HG02885 (cell line): Measurements from ENCODE around the gene BCL2L1.
"Not testable (repeated sequence)": the region's sequence is repeated elsewhere in the genome, so short reads cannot be mapped to it uniquely, and the experiment has no call there.

Source experiments
- ATAC-seq: cut with Tn5 transposase; IDR thresholded peaks from one replicate; pipeline ENCODE4 v1.9.1; 2021; ENCODE audit warnings: mild to moderate bottlenecking; ENCODE audit not compliant: unreplicated experiment, poor library complexity

BCL2L1 gene

DNA sequence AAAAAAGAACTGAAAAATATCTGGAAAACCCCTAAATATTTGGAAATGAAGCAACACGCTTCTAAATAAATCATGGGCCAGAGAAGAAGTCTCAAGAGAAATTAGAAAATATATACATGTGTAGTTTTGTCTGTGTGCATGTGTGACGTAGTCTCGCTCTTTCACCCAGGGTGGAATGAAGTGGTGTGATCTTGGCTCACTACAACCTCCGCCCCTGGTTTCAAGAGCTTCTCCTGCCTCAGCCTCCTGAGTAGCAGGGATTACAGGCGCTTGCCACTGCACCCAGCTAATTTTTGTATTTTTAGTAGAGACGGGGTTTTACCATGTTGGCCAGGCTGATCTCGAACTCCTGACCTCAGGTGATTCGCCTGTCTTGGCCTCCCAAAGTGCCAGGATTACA is 96.1 kb downstream of the BCL2L1 start:
- not testable (repeated sequence) for ATAC-seq

DNA sequence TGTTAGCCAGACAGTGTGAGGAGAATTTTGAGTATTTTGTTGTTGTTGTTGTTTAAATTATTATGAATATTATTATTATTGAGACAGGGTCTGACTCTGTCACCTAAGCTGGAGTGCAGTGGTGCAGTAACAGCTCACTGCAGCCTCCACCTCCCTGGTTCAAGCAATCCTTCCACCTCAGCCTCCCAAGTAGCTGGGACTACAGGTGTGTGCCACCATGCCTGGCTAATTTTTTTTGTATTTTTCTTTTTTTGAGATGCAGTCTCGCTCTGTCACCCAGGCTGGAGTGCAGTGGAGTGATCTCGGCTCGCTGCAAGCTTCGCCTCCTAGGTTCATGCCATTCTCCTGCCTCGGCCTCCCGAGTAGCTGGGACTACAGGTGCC is 99.6 kb downstream of the BCL2L1 start:
- not testable (repeated sequence) for ATAC-seq

DNA sequence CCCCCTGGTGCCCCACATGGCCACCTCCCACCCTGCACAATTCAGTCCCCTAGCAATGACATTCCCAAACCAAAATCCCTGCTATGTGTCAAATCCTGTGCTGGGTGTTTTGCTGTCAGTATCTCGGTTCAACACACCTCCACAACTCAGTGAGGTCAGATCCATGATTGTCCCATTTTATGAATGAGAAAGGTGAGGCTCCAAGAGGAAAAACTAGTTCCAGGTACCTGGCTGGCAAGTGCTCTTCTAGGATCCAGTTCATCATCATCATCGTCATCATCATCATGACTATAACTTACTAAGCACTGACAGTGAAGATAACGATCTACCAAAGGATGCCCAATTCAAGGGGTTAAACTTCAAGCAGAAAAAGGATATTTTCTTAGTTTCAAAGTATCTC is 102.4 kb downstream of the BCL2L1 start:
- ATAC-seq: no peak

DNA sequence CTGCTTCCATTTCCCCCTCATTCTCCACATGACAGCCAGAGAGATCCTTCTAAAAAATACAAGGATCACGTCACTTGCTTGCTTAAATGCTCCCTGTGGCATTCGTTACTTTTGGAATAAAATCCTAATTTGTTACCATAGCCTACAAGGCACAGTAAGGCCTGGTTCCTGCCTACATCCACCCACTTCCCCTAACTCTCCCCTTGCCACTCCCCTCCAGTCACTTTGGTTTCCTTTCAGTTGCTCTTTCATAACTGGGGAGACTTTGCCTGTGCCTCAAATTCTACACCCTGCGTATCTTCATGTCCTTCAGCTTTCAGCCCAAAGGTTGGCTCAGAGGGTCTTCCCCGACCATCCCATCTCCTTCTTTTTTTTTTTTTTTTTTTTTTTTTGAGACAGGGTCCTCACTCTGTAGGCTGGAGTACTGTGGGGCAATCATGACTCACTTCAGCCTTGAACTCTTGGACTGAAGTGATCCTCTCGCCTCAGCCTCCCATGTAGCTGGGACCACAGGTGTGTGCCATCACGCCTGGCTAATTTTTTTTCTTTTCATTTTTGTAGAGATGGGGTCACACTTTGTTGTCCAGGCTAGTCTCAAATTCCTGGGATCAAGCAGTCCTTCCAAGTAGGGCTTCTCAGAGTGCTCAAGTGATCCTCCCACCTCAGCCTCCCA is 105.1 kb downstream of the BCL2L1 start:
- ATAC-seq: no peak

DNA sequence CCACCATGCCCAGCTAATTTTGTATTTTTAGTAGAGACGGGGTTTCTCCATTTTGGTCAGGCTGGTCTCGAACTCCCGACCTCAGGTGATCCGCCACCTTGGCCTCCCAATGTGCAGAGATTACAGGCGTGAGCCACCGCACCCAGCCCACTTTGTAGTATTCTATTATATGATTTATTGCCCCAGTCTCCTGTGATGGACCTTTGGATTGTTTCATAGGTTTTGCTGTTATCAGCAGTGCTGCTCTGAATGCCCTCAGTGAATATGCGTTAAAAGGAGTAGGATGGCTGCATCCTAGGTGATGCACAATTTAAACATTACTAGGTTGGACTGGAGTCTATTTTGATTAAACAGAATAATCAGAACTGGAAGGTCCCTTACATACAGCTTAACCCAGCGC is 107.3 kb downstream of the BCL2L1 start:
- ATAC-seq: no peak
